GM10847 (cell line): ENCODE measurements around the gene EGFR.

Source experiments
- POLR2A ChIP-seq: IDR thresholded peaks from 2 replicates; pipeline ENCODE4 v1.6.1; 2011; ENCODE audit not compliant: insufficient read length; ENCODE audit errors: extremely low read depth

Gene EGFR

GRCh38 chr7:55205124-55205955 lies 186.5 kb downstream of the EGFR start:
- no peak for TF ChIP-seq POLR2A

GRCh38 chr7:55206235-55207029 lies 187.6 kb downstream of the EGFR start:
- TF ChIP-seq POLR2A, result no peak

GRCh38 chr7:55207436-55208125 lies 188.8 kb downstream of the EGFR start:
- TF ChIP-seq POLR2A, result no peak

GRCh38 chr7:55209366-55209765 lies 190.5 kb downstream of the EGFR start:
- TF ChIP-seq POLR2A, result no peak

GRCh38 chr7:55210176-55210575 lies 191.4 kb downstream of the EGFR start:
- no peak for TF ChIP-seq POLR2A

GRCh38 chr7:55210716-55211115 lies 191.9 kb downstream of the EGFR start:
- no peak for TF ChIP-seq POLR2A

- TF ChIP-seq POLR2A, result no peak
Measured at GRCh38 chr7:55211726-55212125, 192.9 kb downstream of the EGFR start.

GRCh38 chr7:55212176-55212575 lies 193.4 kb downstream of the EGFR start:
- no peak for TF ChIP-seq POLR2A

- TF ChIP-seq POLR2A, result no peak
Measured at GRCh38 chr7:55212838-55213237, 194.0 kb downstream of the EGFR start.

GRCh38 chr7:55214707-55215106 lies 195.9 kb downstream of the EGFR start:
- no peak for TF ChIP-seq POLR2A

- TF ChIP-seq POLR2A, result no peak
Measured at GRCh38 chr7:55223023-55223422, 204.2 kb downstream of the EGFR start.

- no peak for TF ChIP-seq POLR2A
Measured at GRCh38 chr7:55224111-55224510, 205.3 kb downstream of the EGFR start.

- TF ChIP-seq POLR2A, result no peak
Measured at GRCh38 chr7:55224810-55225209, 206.0 kb downstream of the EGFR start.

- no peak for TF ChIP-seq POLR2A
Measured at GRCh38 chr7:55230014-55230413, 211.2 kb downstream of the EGFR start.

- no peak for TF ChIP-seq POLR2A
Measured at GRCh38 chr7:55231736-55232280, 213.0 kb downstream of the EGFR start.
